Right renal pelvis (tissue), 4 donors: ENCODE measurements around the gene ARHGAP32. TPM values are rescaled to one million over a fixed set of nuclear protein-coding genes. Genes with fewer than 3 reads are reported as not detected.
"Not testable (repeated sequence)": the region's sequence is repeated elsewhere in the genome, so short reads cannot be mapped to it uniquely, and the experiment has no call there.

Experiments used
- DNase-seq, 4 donors: peaks; one replicate each; pipeline ENCODE4 v3.0.0-alpha.2; 2013; ENCODE audit warnings: low read depth in 4 of 4, low spot score in 3 of 4, missing footprints in 1 of 4
- polyA plus RNA-seq, 4 donors: library from polyadenylated mRNA; unstranded; fragments of 120-200 nt; gene quantifications; one replicate each; pipeline ENCODE4 v1.2.1, GENCODE V29; 2013; ENCODE audit not compliant: insufficient read length in 4 of 4

The ARHGAP32 gene
- polyA plus RNA-seq, 4 donors, result 14.7 to 20.2 (median 17.8) TPM

- DNase-seq, result no peak
Measured at GRCh38 chr11:129204150-129204838, 12.2 kb upstream of the ARHGAP32 start.

GRCh38 chr11:129202646-129203045 is 10.5 kb upstream of the ARHGAP32 start:
- DNase-seq, result no peak

DNA sequence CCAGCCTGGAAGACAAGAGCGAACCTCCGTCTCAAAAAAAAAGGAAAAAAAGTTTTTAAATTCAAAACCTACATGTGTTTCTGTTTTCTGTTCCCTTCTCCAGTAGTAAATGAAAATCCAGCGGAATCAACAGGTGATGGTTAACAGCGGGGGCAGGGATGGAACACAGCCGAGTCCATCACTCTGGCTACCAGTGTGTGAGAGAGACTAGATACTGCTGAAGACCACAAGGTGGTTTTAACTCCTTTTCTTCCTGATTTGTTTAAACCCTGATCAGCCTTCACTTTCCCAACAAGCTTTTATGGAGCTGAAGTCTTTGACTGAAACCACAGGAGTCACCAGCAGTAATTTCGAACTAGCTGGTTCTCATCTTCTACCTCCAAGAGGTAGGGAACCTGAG is 3.6 kb upstream of the ARHGAP32 start:
- no peak for DNase-seq

DNA sequence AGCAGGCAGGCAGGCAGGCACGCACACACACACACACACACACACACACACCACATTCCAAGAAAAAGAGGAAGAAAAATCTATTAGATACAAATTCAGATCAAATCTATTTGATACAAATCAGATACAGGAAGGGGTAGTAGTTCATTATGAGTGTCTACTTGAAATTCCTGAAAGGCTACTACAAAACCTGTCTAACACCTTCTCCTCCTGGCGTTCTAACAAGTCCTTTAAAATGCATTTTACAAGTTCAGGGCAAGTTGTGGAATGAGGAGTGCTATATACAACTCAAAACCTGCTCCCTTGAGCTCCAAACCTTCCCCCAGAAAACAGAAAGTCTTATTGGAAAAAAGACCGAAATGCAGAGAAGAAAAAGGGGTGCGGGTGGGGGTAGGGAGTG is 476 bp downstream of the ARHGAP32 start:
- peak in 1 of 4 donors; percentile 3 for DNase-seq

GRCh38 chr11:129190087-129190486 is 2.0 kb downstream of the ARHGAP32 start:
- no peak for DNase-seq

- DNase-seq, result no peak
Measured at GRCh38 chr11:129189646-129190045, 2.5 kb downstream of the ARHGAP32 start.

- DNase-seq, result not testable (repeated sequence)
Measured at GRCh38 chr11:129185082-129185481, 7.0 kb downstream of the ARHGAP32 start.

GRCh38 chr11:129184581-129184980 is 7.5 kb downstream of the ARHGAP32 start:
- no peak for DNase-seq

DNA sequence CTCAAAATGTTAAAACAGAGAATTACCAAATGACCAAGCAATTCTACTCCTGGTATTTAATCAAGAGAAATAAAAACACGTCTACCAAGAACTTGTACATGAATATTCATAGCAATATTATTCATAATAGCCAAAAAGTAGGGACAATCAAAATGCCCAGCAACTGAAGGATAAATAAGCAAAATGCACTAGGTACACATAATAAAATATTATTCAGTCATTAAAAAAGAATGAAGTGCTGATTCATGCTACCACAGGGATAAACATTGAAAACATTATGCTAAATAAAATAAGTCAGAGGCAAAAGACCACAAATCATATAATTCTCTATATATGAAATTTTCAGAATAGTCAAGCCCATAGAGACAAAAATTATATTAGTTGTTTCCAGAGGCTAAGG is 24.8 kb downstream of the ARHGAP32 start:
- DNase-seq, result no peak

GRCh38 chr11:129163714-129164164 is 28.4 kb downstream of the ARHGAP32 start:
- no peak for DNase-seq

GRCh38 chr11:129157080-129157479 is 35.0 kb downstream of the ARHGAP32 start:
- not testable (repeated sequence) for DNase-seq

DNA sequence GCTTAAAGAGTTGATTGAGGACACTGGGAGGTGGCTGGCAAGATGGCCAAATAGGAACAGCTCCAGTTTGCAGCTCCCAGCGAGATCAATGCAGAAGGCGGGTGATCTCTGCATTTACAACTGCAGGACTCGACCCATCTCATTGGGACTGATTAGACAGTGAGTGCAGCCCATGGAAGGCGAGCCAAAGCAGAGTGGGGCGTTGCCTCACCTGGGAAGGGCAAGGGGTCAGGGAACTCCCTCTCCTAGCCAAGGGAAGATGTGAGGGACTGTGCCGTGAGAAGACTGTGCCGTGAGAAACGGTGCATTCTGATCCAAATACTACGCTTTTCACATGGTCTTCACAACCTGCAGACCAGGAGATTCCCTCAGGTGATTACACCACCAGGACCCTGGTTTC is 36.4 kb downstream of the ARHGAP32 start:
- no peak for DNase-seq

- DNase-seq, result no peak
Measured at GRCh38 chr11:129148487-129148886, 43.6 kb downstream of the ARHGAP32 start.

DNA sequence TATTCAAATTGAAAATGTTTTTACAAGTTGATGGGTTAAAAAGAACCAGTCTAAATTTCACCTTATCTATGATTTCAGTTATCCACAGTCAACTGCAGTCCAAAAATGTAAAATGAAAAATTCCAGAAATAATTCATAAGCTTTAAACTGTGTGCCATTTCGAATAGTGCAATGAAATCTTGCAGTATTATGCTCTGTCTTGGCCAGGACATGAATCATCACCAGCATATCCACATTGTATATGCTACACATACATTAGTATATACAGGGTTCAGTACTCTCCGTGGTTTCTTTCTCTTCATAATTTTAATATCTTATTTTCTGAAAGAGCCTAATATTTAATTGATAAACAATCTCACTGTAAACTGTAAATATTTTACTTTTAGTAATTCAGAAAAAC is 45.9 kb downstream of the ARHGAP32 start:
- DNase-seq, result no peak

- no peak for DNase-seq
Measured at GRCh38 chr11:129145276-129145675, 46.8 kb downstream of the ARHGAP32 start.

DNA sequence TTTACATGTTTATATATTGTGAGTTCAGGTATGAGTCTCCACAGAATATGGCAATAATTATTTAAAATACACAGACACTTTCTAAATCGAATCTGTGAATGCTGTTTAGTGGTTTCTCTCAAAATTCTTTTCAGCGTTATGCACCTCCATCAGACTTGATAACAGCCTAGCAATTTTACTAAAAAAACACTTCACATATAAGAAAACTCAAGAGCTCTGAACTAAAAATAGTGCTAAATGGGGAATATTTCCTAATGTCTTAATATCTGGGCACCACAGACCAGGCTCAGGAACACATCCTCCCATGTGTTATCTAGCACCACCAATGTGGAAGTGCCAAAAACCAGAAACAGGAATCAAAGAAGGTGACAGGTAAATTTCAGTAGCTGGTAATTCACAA is 47.9 kb downstream of the ARHGAP32 start:
- DNase-seq, result no peak

GRCh38 chr11:129143335-129143734 is 48.8 kb downstream of the ARHGAP32 start:
- DNase-seq, result no peak

DNA sequence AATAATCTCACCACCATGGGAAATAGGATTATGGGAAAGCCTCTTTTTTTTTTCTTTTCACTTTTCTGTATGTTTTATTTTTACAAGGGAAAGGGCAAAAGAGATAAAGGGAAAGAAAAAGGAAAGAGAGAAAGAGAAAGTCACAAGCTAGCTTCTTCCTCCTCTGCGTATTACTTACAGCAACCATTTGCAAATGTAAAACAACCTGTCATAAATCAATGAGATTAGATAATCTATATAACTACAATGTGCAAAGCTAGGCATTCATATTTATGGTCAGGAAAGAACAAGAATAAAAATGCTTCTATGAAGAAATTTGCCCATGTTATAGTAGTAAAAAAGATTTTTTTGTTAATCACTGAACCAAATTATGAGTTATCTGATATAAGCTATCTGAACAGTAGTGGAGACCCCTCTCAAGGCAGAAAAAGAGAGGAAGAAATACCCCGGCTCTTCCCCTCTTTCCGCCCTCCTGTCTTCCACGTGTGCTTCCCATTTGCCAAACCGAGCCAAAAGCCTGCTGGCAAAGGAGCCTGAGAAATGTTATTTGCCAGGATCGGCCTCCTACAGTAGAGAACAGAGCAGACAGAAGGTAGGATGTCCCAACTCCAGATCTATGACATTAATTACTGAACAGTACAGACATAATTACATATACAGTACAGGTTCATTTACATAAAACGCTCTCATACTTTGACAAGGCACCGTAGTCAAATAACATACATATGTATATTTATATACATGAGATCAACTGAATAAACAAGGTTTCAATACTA is 50.2 kb downstream of the ARHGAP32 start:
- no peak for DNase-seq

- DNase-seq, result no peak
Measured at GRCh38 chr11:129131316-129131715, 60.8 kb downstream of the ARHGAP32 start.

- not testable (repeated sequence) for DNase-seq
Measured at GRCh38 chr11:129128881-129129620, 63.1 kb downstream of the ARHGAP32 start.

GRCh38 chr11:129119036-129119435 is 73.1 kb downstream of the ARHGAP32 start:
- no peak for DNase-seq
